NT2/D1 (cell line): Measurements from ENCODE around the gene SLC38A11.

Source experiments
- DNase-seq: peaks from one replicate; pipeline ENCODE4 v3.0.0-alpha.2; 2011; ENCODE audit warnings: low read depth, low spot score
- H3K27me3 ChIP-seq: 2 replicates; pipeline ENCODE4 v1.6.0; 2011; ENCODE audit warnings: mild to moderate bottlenecking; ENCODE audit not compliant: insufficient read length, insufficient read depth
- H3K36me3 ChIP-seq: 2 replicates; pipeline ENCODE4 v1.6.1; 2011; ENCODE audit warnings: mild to moderate bottlenecking, low read length, mixed read lengths; ENCODE audit not compliant: insufficient read depth, insufficient read length
- H3K4me1 ChIP-seq: 2 replicates; pipeline ENCODE4 v1.5.1; 2011; ENCODE audit not compliant: insufficient read depth, insufficient read length
- H3K4me3 ChIP-seq: 2 replicates; pipeline ENCODE4 v1.5.1; 2011; ENCODE audit warnings: low read depth; ENCODE audit not compliant: insufficient read length
- H3K9ac ChIP-seq: 2 replicates; pipeline ENCODE4 v1.6.0; 2011; ENCODE audit warnings: low read depth; ENCODE audit not compliant: insufficient read length
- H3K9me3 ChIP-seq: 2 replicates; pipeline ENCODE4 v1.5.1; 2011; ENCODE audit warnings: mild to moderate bottlenecking, low read length; ENCODE audit not compliant: insufficient read depth
- SUZ12 ChIP-seq: IDR thresholded peaks from 2 replicates; pipeline ENCODE4 v1.6.1; 2011; ENCODE audit not compliant: insufficient read length, insufficient read depth; ENCODE audit errors: extremely low read depth
- YY1 ChIP-seq: IDR thresholded peaks from 2 replicates; pipeline ENCODE4 v1.6.1; 2011; ENCODE audit not compliant: insufficient read length, insufficient read depth
- ZNF274 ChIP-seq: IDR thresholded peaks from 2 replicates; pipeline ENCODE4 v1.6.1; 2011; ENCODE audit warnings: mild to moderate bottlenecking, low read depth, low read length

SLC38A11 gene

GRCh38 chr2:164920430-164920829 lies 34.9 kb downstream of the SLC38A11 start:
- no peaks in the 10 kb centered on the region for H3K36me3 ChIP-seq
- H3K27me3 ChIP-seq: no peaks in the 10 kb centered on the region
- no peaks in the 10 kb centered on the region for H3K9me3 ChIP-seq
- DNase-seq: no peak
- no peak for TF ChIP-seq ZNF274
- no peak for TF ChIP-seq YY1
- no peak for TF ChIP-seq SUZ12
- no peak overlapping the region for H3K4me3 ChIP-seq
- no peak overlapping the region for H3K9ac ChIP-seq
- no peaks in the 10 kb centered on the region for H3K4me1 ChIP-seq

- DNase-seq: peak; percentile 22
- TF ChIP-seq YY1 (no peak), ZNF274 (no peak), SUZ12 (no peak)
- H3K9me3 ChIP-seq: no peaks in the 10 kb centered on the region
Measured at GRCh38 chr2:164917296-164917903, 37.9 kb downstream of the SLC38A11 start.

GRCh38 chr2:164915566-164915965 lies 39.8 kb downstream of the SLC38A11 start:
- H3K9ac ChIP-seq: no peak overlapping the region
- TF ChIP-seq SUZ12 (no peak), YY1 (no peak), ZNF274 (no peak)
- DNase-seq: no peak
- no peaks in the 10 kb centered on the region for H3K36me3 ChIP-seq
- H3K9me3 ChIP-seq: no peaks in the 10 kb centered on the region
- H3K4me3 ChIP-seq: no peak overlapping the region
- H3K4me1 ChIP-seq: no peaks in the 10 kb centered on the region
- H3K27me3 ChIP-seq: no peaks in the 10 kb centered on the region

More at GRCh38 chr2:164917296-164917903, 37.9 kb downstream of the SLC38A11 start:
- Histone ChIP-seq H3K9ac (no peak overlapping the region), H3K27me3 (no peaks in the 10 kb centered on the region), H3K4me3 (no peak overlapping the region), H3K36me3 (no peaks in the 10 kb centered on the region), H3K4me1 (no peaks in the 10 kb centered on the region)

GRCh38 chr2:164913640-164914350 lies 41.5 kb downstream of the SLC38A11 start:
- Histone ChIP-seq H3K9ac (no peak overlapping the region), H3K9me3 (no peaks in the 10 kb centered on the region), H3K4me3 (no peak overlapping the region), H3K4me1 (no peaks in the 10 kb centered on the region), H3K27me3 (no peaks in the 10 kb centered on the region), H3K36me3 (no peaks in the 10 kb centered on the region)
- TF ChIP-seq YY1 (no peak), ZNF274 (no peak), SUZ12 (no peak)
- no peak for DNase-seq

GRCh38 chr2:164913011-164913410 lies 42.3 kb downstream of the SLC38A11 start:
- no peaks in the 10 kb centered on the region for H3K4me1 ChIP-seq
- DNase-seq: peak; percentile 65
- H3K27me3 ChIP-seq: no peaks in the 10 kb centered on the region
- TF ChIP-seq ZNF274 (no peak), YY1 (no peak), SUZ12 (no peak)
- H3K9ac ChIP-seq: no peak overlapping the region
- H3K4me3 ChIP-seq: no peak overlapping the region
- H3K9me3 ChIP-seq: no peaks in the 10 kb centered on the region
- H3K36me3 ChIP-seq: no peaks in the 10 kb centered on the region

- Histone ChIP-seq H3K9me3 (no peaks in the 10 kb centered on the region), H3K27me3 (no peaks in the 10 kb centered on the region), H3K4me3 (no peak overlapping the region)
Measured at GRCh38 chr2:164911832-164912231, 43.5 kb downstream of the SLC38A11 start.

GRCh38 chr2:164910101-164910899 lies 45.0 kb downstream of the SLC38A11 start:
- no peak for DNase-seq
- no peak overlapping the region for H3K9ac ChIP-seq

More at GRCh38 chr2:164911832-164912231, 43.5 kb downstream of the SLC38A11 start:
- H3K9ac ChIP-seq: no peak overlapping the region
- no peaks in the 10 kb centered on the region for H3K36me3 ChIP-seq
- H3K4me1 ChIP-seq: no peaks in the 10 kb centered on the region
- no peak for DNase-seq
- TF ChIP-seq YY1: no peak
- no peak for TF ChIP-seq SUZ12
- no peak for TF ChIP-seq ZNF274

More at GRCh38 chr2:164910101-164910899, 45.0 kb downstream of the SLC38A11 start:
- Histone ChIP-seq H3K4me3 (no peak overlapping the region), H3K27me3 (no peaks in the 10 kb centered on the region), H3K4me1 (no peaks in the 10 kb centered on the region), H3K9me3 (no peaks in the 10 kb centered on the region), H3K36me3 (no peaks in the 10 kb centered on the region)
- TF ChIP-seq SUZ12: no peak
